ENCODE results near the gene TNKS1BP1.

DNA sequence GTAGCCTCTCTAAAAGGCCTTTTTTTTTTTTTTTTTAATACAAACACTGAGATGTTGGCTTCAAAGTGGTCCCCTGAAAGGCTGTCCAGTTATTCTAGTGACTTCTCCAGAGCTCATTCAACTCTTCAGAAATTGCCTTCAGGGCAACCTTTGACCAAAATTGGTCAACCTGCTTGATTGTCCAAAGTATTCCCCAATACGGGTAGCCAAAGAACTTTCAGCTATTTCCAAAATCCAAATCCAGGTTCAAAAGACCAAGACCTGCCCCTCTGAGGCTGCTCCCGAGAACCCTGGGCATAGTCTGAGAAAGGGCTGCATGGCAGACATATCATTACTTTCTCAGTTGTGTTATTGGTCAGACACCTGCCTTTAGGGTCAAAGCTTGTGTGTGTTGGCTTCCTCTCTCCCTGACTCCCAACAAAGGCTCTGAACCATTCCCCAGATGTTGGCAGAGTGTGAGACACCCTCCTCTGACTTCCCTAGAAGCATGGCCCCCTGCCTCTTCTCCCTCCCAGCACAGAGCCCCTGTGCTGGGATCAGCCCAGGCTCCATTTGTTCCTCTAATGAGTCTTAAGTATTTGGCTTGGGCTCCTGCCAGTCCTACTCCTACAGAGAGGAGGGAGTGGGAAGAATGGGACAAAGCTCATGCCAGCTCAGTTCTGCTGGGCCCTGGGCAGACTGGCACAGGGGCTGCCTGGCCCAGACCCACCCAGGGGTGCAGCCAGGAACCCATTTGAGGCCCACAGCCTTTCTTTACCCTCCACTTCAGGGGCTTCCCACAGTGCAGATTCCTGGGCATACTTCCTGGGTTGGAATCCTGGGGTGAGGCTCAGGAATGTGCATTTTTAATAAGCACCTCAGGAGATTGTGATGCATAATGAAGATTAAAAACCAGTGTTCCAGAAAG is 30.3 kb downstream of the TNKS1BP1 start:
- no peak for TF ChIP-seq ZNF274 (IDR thresholded peaks at IDR 0.05; ENCODE audit: low read depth, low read length)
- TF ChIP-seq SUZ12 (IDR thresholded peaks at IDR 0.05; ENCODE audit: extremely low read depth, insufficient read depth, insufficient read length), result no peak
- TF ChIP-seq YY1 (IDR thresholded peaks at IDR 0.05; ENCODE audit: insufficient read depth, insufficient read length), result no peak

Measured in NT2/D1 (cell line).